ENCODE results near the gene MED15. TPM values are rescaled to one million over a fixed set of nuclear protein-coding genes. Genes with fewer than 3 reads are reported as not detected.

Gene MED15
- total and polyA plus RNA-seq, 4 donors, result 57.8 to 123 (median 69.1) TPM

GRCh38 chr22:20628081-20628939, 120.9 kb downstream of the MED15 start:
- no peak overlapping the region for H3K27ac ChIP-seq (ENCODE audit: low read depth in 1 of 2, low read length in 1 of 2)
- H3K27me3 ChIP-seq (ENCODE audit: control insufficient read depth in 3 of 3, insufficient read depth in 3 of 3, low read length in 2 of 3), result no peaks in the 10 kb centered on the region
- H3K9ac ChIP-seq (ENCODE audit: insufficient read depth in 1 of 2, low read length in 2 of 2), result no peak overlapping the region
- 87 to 88% methylated on average over 9 of the region's 9 CpGs for WGBS, 2 donors
- H3K4me1 ChIP-seq (ENCODE audit: control insufficient read depth in 5 of 5, insufficient read depth in 5 of 5, low read length in 5 of 5), result peaks cover 0 to 5% (median 0%) of the 10 kb centered on the region in 5 donors
- ATAC-seq (ENCODE audit: insufficient read depth, low FRiP score) (no peak), DNase-seq (no peak)
- no peak overlapping the region for H3K4me3 ChIP-seq
- TF ChIP-seq CTCF (IDR thresholded peaks at IDR 0.05; ENCODE audit: control extremely low read depth, extremely low read depth), result no peak
- H3K9me3 ChIP-seq (ENCODE audit: control insufficient read depth in 4 of 4, insufficient read depth in 3 of 4, low read length in 3 of 4), result no peaks in the 10 kb centered on the region
- H3K36me3 ChIP-seq (ENCODE audit: control insufficient read depth in 4 of 4, insufficient read depth in 4 of 4, low read length in 4 of 4), result no peaks in the 10 kb centered on the region

- ATAC-seq (ENCODE audit: insufficient read depth, low FRiP score) (no peak), DNase-seq (no peak)
- TF ChIP-seq CTCF (IDR thresholded peaks at IDR 0.05; ENCODE audit: control extremely low read depth, extremely low read depth), result no peak
- Histone ChIP-seq H3K9ac (ENCODE audit: insufficient read depth in 1 of 2, low read length in 2 of 2) (no peak overlapping the region), H3K36me3 (ENCODE audit: control insufficient read depth in 4 of 4, insufficient read depth in 4 of 4, low read length in 4 of 4) (no peaks in the 10 kb centered on the region), H3K27ac (ENCODE audit: low read depth in 1 of 2, low read length in 1 of 2) (no peak overlapping the region), H3K27me3 (ENCODE audit: control insufficient read depth in 3 of 3, insufficient read depth in 3 of 3, low read length in 2 of 3) (no peaks in the 10 kb centered on the region), H3K4me3 (no peak overlapping the region), H3K4me1 (ENCODE audit: control insufficient read depth in 5 of 5, insufficient read depth in 5 of 5, low read length in 5 of 5) (peaks cover 0 to 5% (median 0%) of the 10 kb centered on the region in 5 donors), H3K9me3 (ENCODE audit: control insufficient read depth in 4 of 4, insufficient read depth in 3 of 4, low read length in 3 of 4) (no peaks in the 10 kb centered on the region)
- 89 to 92% methylated on average over 3 of the region's 3 CpGs for WGBS, 2 donors
These were observed 122.0 kb downstream of the MED15 start for GRCh38 chr22:20629401-20629800.

DNA sequence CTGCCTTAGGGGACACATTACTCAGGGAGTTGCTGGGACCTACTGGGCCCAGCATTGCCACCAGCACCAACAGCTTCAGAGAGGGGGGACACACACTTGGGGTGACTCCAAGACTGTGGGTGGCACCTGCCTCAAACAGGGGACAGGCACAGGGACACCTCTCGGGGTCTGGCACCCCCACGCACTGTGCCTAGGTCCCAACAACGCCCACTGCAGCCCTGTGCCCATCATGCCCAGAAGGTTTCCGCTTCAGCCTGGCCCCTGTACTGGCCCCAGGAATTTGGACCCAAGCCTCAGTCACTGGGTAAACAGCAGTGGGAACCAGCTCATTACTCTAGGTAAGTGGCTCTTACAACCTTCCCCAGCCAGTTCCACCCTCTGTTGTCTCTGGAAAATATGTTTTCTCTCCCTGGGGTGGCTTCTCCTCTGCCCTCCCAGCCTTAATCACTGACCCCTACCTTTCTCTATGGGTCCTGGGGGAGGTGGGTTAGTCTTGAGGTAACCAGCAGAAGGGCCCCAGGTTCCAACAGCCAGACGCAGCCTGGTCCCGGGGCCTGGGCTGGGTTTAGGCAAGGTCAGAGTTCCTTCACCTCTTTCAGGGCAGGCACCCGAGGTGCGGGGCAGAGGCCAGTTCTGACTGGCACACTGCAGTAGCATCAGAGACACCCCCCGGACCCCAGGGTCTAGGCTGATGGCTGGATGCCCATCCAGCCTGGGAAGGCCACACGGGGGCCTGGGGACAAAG, 123.6 kb downstream of the MED15 start:
- 76 to 90% methylated on average over 10 of the region's 10 CpGs for WGBS, 2 donors

More for the DNA sequence above, 123.6 kb downstream of the MED15 start:
- DNase-seq (peak in 1 of 3 donors; percentile 31), ATAC-seq (ENCODE audit: insufficient read depth, low FRiP score) (no peak)
- H3K4me1 ChIP-seq (ENCODE audit: control insufficient read depth in 5 of 5, insufficient read depth in 5 of 5, low read length in 5 of 5), result peaks cover 0 to 5% (median 0%) of the 10 kb centered on the region in 5 donors
- no peak overlapping the region for H3K9ac ChIP-seq (ENCODE audit: insufficient read depth in 1 of 2, low read length in 2 of 2)
- no peaks in the 10 kb centered on the region for H3K27me3 ChIP-seq (ENCODE audit: control insufficient read depth in 3 of 3, insufficient read depth in 3 of 3, low read length in 2 of 3)
- H3K9me3 ChIP-seq (ENCODE audit: control insufficient read depth in 4 of 4, insufficient read depth in 3 of 4, low read length in 3 of 4), result no peaks in the 10 kb centered on the region
- no peak for TF ChIP-seq CTCF (IDR thresholded peaks at IDR 0.05; ENCODE audit: control extremely low read depth, extremely low read depth)
- H3K27ac ChIP-seq (ENCODE audit: low read depth in 1 of 2, low read length in 1 of 2), result no peak overlapping the region
- H3K36me3 ChIP-seq (ENCODE audit: control insufficient read depth in 4 of 4, insufficient read depth in 4 of 4, low read length in 4 of 4), result no peaks in the 10 kb centered on the region
- H3K4me3 ChIP-seq, result no peak overlapping the region
